22Rv1 (cell line): Measurements from ENCODE around the gene NAA40.

Source experiments
- CTCF ChIP-seq: fragments of 450-650 bp; IDR thresholded peaks from 2 replicates; pipeline ENCODE4 v1.5.1; 2017; ENCODE audit warnings: mild to moderate bottlenecking
- ZFX ChIP-seq: fragments of 450-650 bp; IDR thresholded peaks from 2 replicates; pipeline ENCODE4 v1.6.1; 2017; ENCODE audit warnings: antibody characterized with exemption, borderline replicate concordance

- TF ChIP-seq CTCF (no peak), ZFX (no peak)
Measured at GRCh38 chr11:64004590-64004984, 65.8 kb downstream of the NAA40 start.
